PFSK-1 (cell line): ENCODE measurements around the gene IPO5.

Source experiments
- FOXP2 ChIP-seq: optimal IDR thresholded peaks from 2 replicates; pipeline ENCODE3; 2011; ENCODE audit warnings: borderline replicate concordance, control low read depth, inconsistent platforms; ENCODE audit not compliant: insufficient read depth; ENCODE audit errors: extremely low read length, extremely low read depth
- POLR2AphosphoS5 ChIP-seq: IDR thresholded peaks from 2 replicates; pipeline ENCODE4 v1.6.1; 2012; ENCODE audit warnings: low read depth, mild to moderate bottlenecking, control low read depth, low read length, moderate library complexity
- REST ChIP-seq, 2 experiments: IDR thresholded peaks; 2 replicates each; pipeline versions ENCODE4 v1.6.1 to v1.8.0; 2011 to 2012; ENCODE audit warnings: low read depth in 2 of 2, low read length in 2 of 2, control low read depth in 1 of 2, inconsistent platforms in 1 of 2, mild to moderate bottlenecking in 1 of 2, moderate library complexity in 1 of 2; ENCODE audit not compliant: insufficient read depth in 1 of 2
- SIN3A ChIP-seq: IDR thresholded peaks from 2 replicates; pipeline ENCODE4 v1.6.1; 2012; ENCODE audit warnings: mild to moderate bottlenecking, low read length, moderate library complexity, borderline replicate concordance; ENCODE audit not compliant: insufficient read depth
- TAF1 ChIP-seq: IDR thresholded peaks from 2 replicates; pipeline ENCODE4 v1.6.1; 2012; ENCODE audit warnings: low read length, control low read depth, borderline replicate concordance; ENCODE audit not compliant: insufficient read depth

Gene IPO5

GRCh38 chr13:98059276-98059675 lies 105.8 kb downstream of the IPO5 start:
- no peak for TF ChIP-seq POLR2AphosphoS5
- no peak for TF ChIP-seq FOXP2
- TF ChIP-seq TAF1 = no peak
- no peak for TF ChIP-seq REST (IDR thresholded peaks at IDR 0.05; ENCODE audit: insufficient read depth in 1 of 2, low read depth in 2 of 2, low read length in 2 of 2)
- TF ChIP-seq SIN3A = no peak

- TF ChIP-seq SIN3A (no peak), POLR2AphosphoS5 (no peak), TAF1 (no peak), FOXP2 (no peak), REST (IDR thresholded peaks at IDR 0.05; ENCODE audit: insufficient read depth in 1 of 2, low read depth in 2 of 2, low read length in 2 of 2) (no peak)
Measured at GRCh38 chr13:98060282-98060681, 106.8 kb downstream of the IPO5 start.

- TF ChIP-seq FOXP2 = no peak
- no peak for TF ChIP-seq TAF1
- no peak for TF ChIP-seq REST (IDR thresholded peaks at IDR 0.05; ENCODE audit: insufficient read depth in 1 of 2, low read depth in 2 of 2, low read length in 2 of 2)
- TF ChIP-seq POLR2AphosphoS5 = no peak
- TF ChIP-seq SIN3A = no peak
Measured at GRCh38 chr13:98065468-98065867, 112.0 kb downstream of the IPO5 start.

- TF ChIP-seq POLR2AphosphoS5 (no peak), SIN3A (no peak), REST (IDR thresholded peaks at IDR 0.05; ENCODE audit: insufficient read depth in 1 of 2, low read depth in 2 of 2, low read length in 2 of 2) (no peak), FOXP2 (no peak)
Measured at GRCh38 chr13:98066636-98067035, 113.2 kb downstream of the IPO5 start.

GRCh38 chr13:98068521-98068920 lies 115.0 kb downstream of the IPO5 start:
- no peak for TF ChIP-seq FOXP2
- TF ChIP-seq POLR2AphosphoS5 = no peak
- no peak for TF ChIP-seq SIN3A
- no peak for TF ChIP-seq TAF1
- no peak for TF ChIP-seq REST (IDR thresholded peaks at IDR 0.05; ENCODE audit: insufficient read depth in 1 of 2, low read depth in 2 of 2, low read length in 2 of 2)
